Upper lobe of right lung (tissue), 1 donor: Measurements from ENCODE around the gene CALU. TPM values are rescaled to one million over a fixed set of nuclear protein-coding genes. Genes with fewer than 3 reads are reported as not detected.

ENCODE experiments used
- ATAC-seq: fragments of 200-7000 bp; cut with Tn5 transposase; one replicate; pipeline ENCODE4 v1.9.1; 2020; ENCODE audit warnings: mild to moderate bottlenecking, moderate library complexity
- DNase-seq: peaks from one replicate; pipeline ENCODE4 v3.0.0-alpha.2; 2020
- H3K27ac ChIP-seq: fragments of 200-600 bp; one replicate; pipeline ENCODE4 v1.8.0; 2022
- H3K27me3 ChIP-seq: fragments of 200-600 bp; one replicate; pipeline ENCODE4 v1.8.0; 2022; ENCODE audit warnings: mild to moderate bottlenecking
- H3K36me3 ChIP-seq: fragments of 200-600 bp; one replicate; pipeline ENCODE4 v1.8.0; 2022
- H3K4me1 ChIP-seq: fragments of 200-600 bp; one replicate; pipeline ENCODE4 v1.8.0; 2022
- H3K4me3 ChIP-seq: fragments of 200-600 bp; one replicate; pipeline ENCODE4 v1.8.0; 2022; ENCODE audit warnings: mild to moderate bottlenecking
- H3K9me3 ChIP-seq: fragments of 200-600 bp; one replicate; pipeline ENCODE4 v1.8.0; 2022
- CTCF ChIP-seq: fragments of 200-600 bp; IDR thresholded peaks from one replicate; pipeline ENCODE4 v1.8.0; 2022; ENCODE audit warnings: antibody characterized with exemption
- intact Hi-C: fragments of 100-400 bp; cut with DNase I; formaldehyde crosslinking; loops from one replicate; pipeline ENCODE4 v1.11.0; 2022
- total RNA-seq: library from RNA; stranded (reverse); fragmentation: NEBNext Ultra II Directional; extraction: Animal tissue kit (Norgen Biotek cat#: 25700); gene quantifications from one replicate; pipeline ENCODE4 v1.2.1, GENCODE V29; 2021
- donor health status: DM: no; HTN: yes; CAD: no; lungs with severe emphysema.

CALU gene
- total RNA-seq, 1 donor from 2014 or later = 100 TPM

GRCh38 chr7:128752251-128752650 is 13.1 kb downstream of the CALU start:
- no peak overlapping the region for H3K27ac ChIP-seq
- intact Hi-C loops = no loop called here
- no peaks in the 10 kb centered on the region for H3K27me3 ChIP-seq
- TF ChIP-seq CTCF = no peak
- H3K4me1 ChIP-seq = peaks cover 7% of the 10 kb centered on the region
- H3K36me3 ChIP-seq = peaks cover 92% of the 10 kb centered on the region
- ATAC-seq (no peak), DNase-seq (no peak)
- no peaks in the 10 kb centered on the region for H3K9me3 ChIP-seq
- no peak overlapping the region for H3K4me3 ChIP-seq

- no peak overlapping the region for H3K4me3 ChIP-seq
- DNase-seq (no peak), ATAC-seq (no peak)
- peaks cover 99% of the 10 kb centered on the region for H3K36me3 ChIP-seq
- H3K27me3 ChIP-seq = no peaks in the 10 kb centered on the region
- no peak for TF ChIP-seq CTCF
- no peaks in the 10 kb centered on the region for H3K9me3 ChIP-seq
- intact Hi-C loops = no loop called here
- H3K4me1 ChIP-seq = peaks cover 7% of the 10 kb centered on the region
- no peak overlapping the region for H3K27ac ChIP-seq
Observed at GRCh38 chr7:128755075-128755818, 16.1 kb downstream of the CALU start.

GRCh38 chr7:128755819-128756476 is 16.8 kb downstream of the CALU start:
- H3K27ac ChIP-seq = no peak overlapping the region
- intact Hi-C loops = no loop called here
- H3K36me3 ChIP-seq = peaks cover 99% of the 10 kb centered on the region
- H3K27me3 ChIP-seq = no peaks in the 10 kb centered on the region
- H3K4me3 ChIP-seq = no peak overlapping the region
- ATAC-seq (no peak), DNase-seq (no peak)
- TF ChIP-seq CTCF = no peak
- H3K4me1 ChIP-seq = peaks cover 7% of the 10 kb centered on the region
- H3K9me3 ChIP-seq = no peaks in the 10 kb centered on the region

- no peaks in the 10 kb centered on the region for H3K27me3 ChIP-seq
- TF ChIP-seq CTCF = no peak
- no peak overlapping the region for H3K27ac ChIP-seq
- peaks cover 7% of the 10 kb centered on the region for H3K4me1 ChIP-seq
- H3K9me3 ChIP-seq = no peaks in the 10 kb centered on the region
- H3K36me3 ChIP-seq = peaks cover 99% of the 10 kb centered on the region
- ATAC-seq (no peak), DNase-seq (no peak)
- intact Hi-C loops = no loop called here
- H3K4me3 ChIP-seq = no peak overlapping the region
Observed at GRCh38 chr7:128757203-128757602, 18.0 kb downstream of the CALU start.

- no peak overlapping the region for H3K27ac ChIP-seq
- DNase-seq (no peak), ATAC-seq (no peak)
- no peak for TF ChIP-seq CTCF
- peaks cover 98% of the 10 kb centered on the region for H3K36me3 ChIP-seq
- peaks cover 7% of the 10 kb centered on the region for H3K4me1 ChIP-seq
- intact Hi-C loops = no loop called here
- no peak overlapping the region for H3K4me3 ChIP-seq
- no peaks in the 10 kb centered on the region for H3K9me3 ChIP-seq
- H3K27me3 ChIP-seq = no peaks in the 10 kb centered on the region
Observed at GRCh38 chr7:128758553-128758952, 19.4 kb downstream of the CALU start.
